ENCODE results near the gene FAR1. TPM values are rescaled to one million over a fixed set of nuclear protein-coding genes. Genes with fewer than 3 reads are reported as not detected.

FAR1 gene
- total RNA-seq, 4 donors from 2014 or later = 37.5 to 61.5 (median 38.8) TPM

DNA sequence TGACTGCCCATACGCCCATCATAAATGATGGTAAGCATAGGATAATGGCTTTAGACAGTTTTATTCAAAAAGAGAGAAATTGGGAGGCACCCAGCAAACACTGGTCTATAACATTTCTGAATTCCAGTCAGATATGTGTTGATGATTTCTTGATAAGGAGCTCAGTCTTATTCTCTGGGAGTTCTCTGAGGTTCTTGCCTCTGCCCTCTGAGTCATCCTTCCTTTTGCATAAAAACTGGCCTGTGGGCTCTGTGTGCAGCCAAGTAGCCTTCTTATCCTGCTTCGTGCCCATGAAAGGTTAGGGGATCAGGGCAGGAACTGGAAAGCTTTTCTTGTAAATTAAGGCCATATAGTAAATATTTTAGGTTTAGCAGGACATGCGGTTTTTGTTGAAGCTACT is 48.9 kb downstream of the FAR1 start:
- no peaks in the 10 kb centered on the region for H3K9me3 ChIP-seq
- TF ChIP-seq POLR2A (IDR thresholded peaks at IDR 0.05) (no peak), POLR2AphosphoS5 (IDR thresholded peaks at IDR 0.05) (no peak), EP300 (IDR thresholded peaks at IDR 0.05) (no peak)
- TF ChIP-seq, protein P1, sequence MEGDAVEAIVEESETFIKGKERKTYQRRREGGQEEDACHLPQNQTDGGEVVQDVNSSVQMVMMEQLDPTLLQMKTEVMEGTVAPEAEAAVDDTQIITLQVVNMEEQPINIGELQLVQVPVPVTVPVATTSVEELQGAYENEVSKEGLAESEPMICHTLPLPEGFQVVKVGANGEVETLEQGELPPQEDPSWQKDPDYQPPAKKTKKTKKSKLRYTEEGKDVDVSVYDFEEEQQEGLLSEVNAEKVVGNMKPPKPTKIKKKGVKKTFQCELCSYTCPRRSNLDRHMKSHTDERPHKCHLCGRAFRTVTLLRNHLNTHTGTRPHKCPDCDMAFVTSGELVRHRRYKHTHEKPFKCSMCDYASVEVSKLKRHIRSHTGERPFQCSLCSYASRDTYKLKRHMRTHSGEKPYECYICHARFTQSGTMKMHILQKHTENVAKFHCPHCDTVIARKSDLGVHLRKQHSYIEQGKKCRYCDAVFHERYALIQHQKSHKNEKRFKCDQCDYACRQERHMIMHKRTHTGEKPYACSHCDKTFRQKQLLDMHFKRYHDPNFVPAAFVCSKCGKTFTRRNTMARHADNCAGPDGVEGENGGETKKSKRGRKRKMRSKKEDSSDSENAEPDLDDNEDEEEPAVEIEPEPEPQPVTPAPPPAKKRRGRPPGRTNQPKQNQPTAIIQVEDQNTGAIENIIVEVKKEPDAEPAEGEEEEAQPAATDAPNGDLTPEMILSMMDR (IDR thresholded peaks at IDR 0.05) = no peak
- no peaks in the 10 kb centered on the region for H3K4me1 ChIP-seq
- 76% methylated on average over 3 of the region's 3 CpGs; no CpG with 5 or more reads in 1 of the 2 donors for WGBS, 2 donors (ENCODE audit: low coverage in 1 of 2)
- no peak overlapping the region for H3K4me3 ChIP-seq
- H3K36me3 ChIP-seq = peaks cover 7 to 77% of the 10 kb centered on the region in 2 donors
- no peak overlapping the region for H3K27ac ChIP-seq
- H3K27me3 ChIP-seq = no peaks in the 10 kb centered on the region
- ATAC-seq = no peak

DNA sequence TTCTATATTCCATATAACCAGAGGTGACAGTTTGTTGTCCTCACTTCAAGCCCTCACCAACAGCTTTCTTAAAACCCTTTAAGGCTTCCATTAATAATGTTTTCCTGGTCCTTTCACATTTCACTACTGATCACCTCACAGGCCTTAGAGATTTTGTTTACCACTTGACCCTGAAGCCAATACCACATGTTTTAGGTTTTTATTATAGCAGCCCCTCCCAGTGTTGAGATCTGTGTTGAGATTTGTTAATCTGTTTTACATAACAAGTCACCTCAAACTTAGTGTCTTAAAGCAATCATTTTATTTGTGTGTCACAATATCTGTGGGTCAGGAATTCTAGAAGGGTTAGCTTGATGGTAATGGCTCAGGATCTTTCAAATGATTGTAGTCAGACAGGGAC is 49.9 kb downstream of the FAR1 start:
- ATAC-seq = no peak
- Histone ChIP-seq H3K27me3 (no peaks in the 10 kb centered on the region), H3K36me3 (peaks cover 7 to 79% of the 10 kb centered on the region in 2 donors), H3K4me1 (no peaks in the 10 kb centered on the region), H3K9me3 (no peaks in the 10 kb centered on the region), H3K27ac (no peak overlapping the region), H3K4me3 (no peak overlapping the region)
- TF ChIP-seq POLR2A (IDR thresholded peaks at IDR 0.05) = no peak
- TF ChIP-seq POLR2AphosphoS5 (IDR thresholded peaks at IDR 0.05) = no peak

DNA sequence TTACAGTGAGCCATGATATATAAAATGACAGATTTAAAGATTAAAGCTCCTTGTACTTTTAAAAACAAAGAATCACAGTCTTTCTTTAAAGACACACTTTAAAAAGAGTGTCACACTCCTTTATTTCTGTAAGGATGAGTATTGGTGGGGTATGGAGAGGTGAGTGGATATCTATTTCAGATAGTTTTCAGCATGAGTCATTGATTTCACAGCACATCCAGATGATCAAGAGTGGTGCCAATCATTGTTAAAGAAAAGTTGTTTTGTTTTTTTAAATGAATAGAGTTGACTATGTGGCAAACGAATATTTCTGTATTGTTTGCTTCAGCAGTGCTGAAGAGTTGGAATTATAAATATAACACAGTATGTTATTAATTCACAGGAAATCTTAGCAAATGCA is 52.5 kb downstream of the FAR1 start:
- H3K9me3 ChIP-seq = no peaks in the 10 kb centered on the region
- H3K27me3 ChIP-seq = no peaks in the 10 kb centered on the region
- H3K4me1 ChIP-seq = no peaks in the 10 kb centered on the region
- no peak overlapping the region for H3K4me3 ChIP-seq
- H3K27ac ChIP-seq = no peak overlapping the region
- TF ChIP-seq EP300 (IDR thresholded peaks at IDR 0.05) = no peak
- no peak for TF ChIP-seq POLR2AphosphoS5 (IDR thresholded peaks at IDR 0.05)
- no peak for TF ChIP-seq POLR2A (IDR thresholded peaks at IDR 0.05)
- TF ChIP-seq, protein P1 (IDR thresholded peaks at IDR 0.05) = no peak
- 37 to 43% methylated on average over 1 of the region's 1 CpG for WGBS, 2 donors (ENCODE audit: low coverage in 1 of 2)
- H3K36me3 ChIP-seq = peaks cover 0 to 54% of the 10 kb centered on the region in 2 donors
- ATAC-seq = no peak

DNA sequence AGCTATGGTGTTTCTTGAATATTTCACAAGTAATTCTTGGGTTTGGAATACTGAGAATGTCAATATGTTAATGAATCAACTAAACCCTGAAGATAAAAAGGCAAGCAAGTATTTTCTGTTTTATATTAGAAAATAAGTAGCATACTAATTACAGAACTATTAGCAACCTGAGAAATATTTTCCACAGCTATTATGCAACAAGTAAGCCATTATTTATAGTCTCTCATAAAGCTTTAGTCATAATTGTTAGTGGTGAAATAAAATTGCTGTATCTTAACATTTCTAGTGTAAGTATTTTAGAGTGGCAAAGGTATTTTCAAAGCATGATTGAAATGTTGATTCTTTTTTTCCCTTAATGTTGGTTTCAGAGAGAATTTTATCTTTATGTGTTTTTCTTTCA is 53.3 kb downstream of the FAR1 start:
- Histone ChIP-seq H3K4me3 (no peak overlapping the region), H3K9me3 (no peaks in the 10 kb centered on the region), H3K4me1 (no peaks in the 10 kb centered on the region), H3K36me3 (peaks cover 0 to 48% of the 10 kb centered on the region in 2 donors), H3K27ac (no peak overlapping the region), H3K27me3 (no peaks in the 10 kb centered on the region)
- ATAC-seq = no peak
- TF ChIP-seq POLR2A (IDR thresholded peaks at IDR 0.05) (no peak), EP300 (IDR thresholded peaks at IDR 0.05) (no peak), POLR2AphosphoS5 (IDR thresholded peaks at IDR 0.05) (no peak)
- TF ChIP-seq, protein P1 (IDR thresholded peaks at IDR 0.05) = no peak

DNA sequence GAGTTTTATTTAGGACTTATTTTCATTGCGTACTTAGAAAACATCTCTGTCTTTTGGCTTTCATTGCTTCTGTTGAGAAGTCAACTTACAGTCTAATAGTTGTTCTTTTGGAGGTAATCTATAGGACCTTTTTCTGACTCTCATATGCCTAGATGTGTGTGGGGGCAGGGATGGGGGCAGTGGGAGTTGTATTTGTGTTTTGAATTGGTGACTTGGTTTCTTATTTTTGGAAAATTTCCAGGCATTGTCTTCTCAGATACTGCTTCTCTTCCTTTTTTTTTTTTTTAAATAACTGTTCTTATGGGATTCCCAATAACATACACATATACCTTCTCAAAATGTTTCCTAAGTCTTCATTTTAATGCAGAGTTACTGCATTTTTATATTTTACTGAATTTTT is 58.0 kb downstream of the FAR1 start:
- TF ChIP-seq EP300 (IDR thresholded peaks at IDR 0.05) (no peak), POLR2A (IDR thresholded peaks at IDR 0.05) (no peak), POLR2AphosphoS5 (IDR thresholded peaks at IDR 0.05) (no peak)
- TF ChIP-seq, protein P1 (IDR thresholded peaks at IDR 0.05) = no peak
- Histone ChIP-seq H3K27ac (no peak overlapping the region), H3K36me3 (peaks cover 6 to 49% of the 10 kb centered on the region in 2 donors)

More for the DNA sequence above, 58.0 kb downstream of the FAR1 start:
- no peak for ATAC-seq
- H3K9me3 ChIP-seq = no peaks in the 10 kb centered on the region
- 89 to 100% methylated on average over 1 of the region's 1 CpG for WGBS, 2 donors (ENCODE audit: low coverage in 1 of 2)
- no peaks in the 10 kb centered on the region for H3K27me3 ChIP-seq
- no peaks in the 10 kb centered on the region for H3K4me1 ChIP-seq
- H3K4me3 ChIP-seq = no peak overlapping the region

Measured in gastroesophageal sphincter (tissue), 4 donors.